ENCODE results near the gene LIME1.

LIME1 gene, protein sequence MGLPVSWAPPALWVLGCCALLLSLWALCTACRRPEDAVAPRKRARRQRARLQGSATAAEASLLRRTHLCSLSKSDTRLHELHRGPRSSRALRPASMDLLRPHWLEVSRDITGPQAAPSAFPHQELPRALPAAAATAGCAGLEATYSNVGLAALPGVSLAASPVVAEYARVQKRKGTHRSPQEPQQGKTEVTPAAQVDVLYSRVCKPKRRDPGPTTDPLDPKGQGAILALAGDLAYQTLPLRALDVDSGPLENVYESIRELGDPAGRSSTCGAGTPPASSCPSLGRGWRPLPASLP

DNA sequence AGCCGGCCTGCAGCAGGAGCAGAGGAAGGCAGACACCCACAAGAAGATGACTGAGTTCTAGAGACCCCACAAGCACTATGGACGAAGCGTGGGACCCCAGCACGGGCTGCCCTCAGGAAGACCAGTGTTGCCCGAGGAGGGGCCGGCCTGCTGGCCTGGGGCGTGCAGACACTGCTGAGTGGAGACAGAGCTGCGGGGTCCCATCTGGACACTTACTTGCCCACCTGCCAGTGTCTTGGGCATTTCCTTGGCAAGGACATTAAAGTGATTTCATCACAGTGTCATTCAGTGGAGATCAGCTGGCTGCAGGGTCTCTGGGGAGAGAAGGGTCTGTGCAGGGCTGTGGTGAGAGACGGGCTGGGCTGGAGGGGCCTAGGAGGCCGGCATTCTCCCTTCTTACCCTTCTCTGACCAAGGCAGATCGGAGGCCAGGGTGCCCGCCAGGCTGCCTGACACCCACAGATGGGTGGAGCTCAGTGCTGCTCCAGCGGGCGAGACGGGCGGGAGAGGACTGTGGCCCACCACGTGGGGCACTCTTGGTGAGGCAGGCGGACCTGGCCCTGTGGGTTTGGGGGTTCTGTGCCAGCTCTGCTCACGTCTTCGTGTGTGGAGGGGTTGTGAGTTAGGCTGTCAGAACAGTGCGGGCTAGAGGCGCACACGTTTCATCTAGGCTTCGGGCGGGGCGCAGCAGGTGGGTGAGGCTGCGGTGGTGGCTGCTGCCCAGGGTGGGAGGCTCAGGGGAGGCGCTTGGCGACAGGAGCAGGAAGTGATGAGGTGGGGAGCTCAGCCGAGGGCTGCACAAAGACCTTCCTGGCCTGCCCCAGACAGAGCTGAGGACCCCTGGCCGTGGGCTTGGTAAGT is at the start of gene LIME1:
Gene LIME1, plus strand, starts transcription at position 806 of the 860 bp plus-strand sequence. CDS start 886 bp downstream, outside the sequence.
- DNase-seq (ENCODE audit: low read depth in 3 of 3), result peak in 1 of 3 experiments; percentile 58

DNA sequence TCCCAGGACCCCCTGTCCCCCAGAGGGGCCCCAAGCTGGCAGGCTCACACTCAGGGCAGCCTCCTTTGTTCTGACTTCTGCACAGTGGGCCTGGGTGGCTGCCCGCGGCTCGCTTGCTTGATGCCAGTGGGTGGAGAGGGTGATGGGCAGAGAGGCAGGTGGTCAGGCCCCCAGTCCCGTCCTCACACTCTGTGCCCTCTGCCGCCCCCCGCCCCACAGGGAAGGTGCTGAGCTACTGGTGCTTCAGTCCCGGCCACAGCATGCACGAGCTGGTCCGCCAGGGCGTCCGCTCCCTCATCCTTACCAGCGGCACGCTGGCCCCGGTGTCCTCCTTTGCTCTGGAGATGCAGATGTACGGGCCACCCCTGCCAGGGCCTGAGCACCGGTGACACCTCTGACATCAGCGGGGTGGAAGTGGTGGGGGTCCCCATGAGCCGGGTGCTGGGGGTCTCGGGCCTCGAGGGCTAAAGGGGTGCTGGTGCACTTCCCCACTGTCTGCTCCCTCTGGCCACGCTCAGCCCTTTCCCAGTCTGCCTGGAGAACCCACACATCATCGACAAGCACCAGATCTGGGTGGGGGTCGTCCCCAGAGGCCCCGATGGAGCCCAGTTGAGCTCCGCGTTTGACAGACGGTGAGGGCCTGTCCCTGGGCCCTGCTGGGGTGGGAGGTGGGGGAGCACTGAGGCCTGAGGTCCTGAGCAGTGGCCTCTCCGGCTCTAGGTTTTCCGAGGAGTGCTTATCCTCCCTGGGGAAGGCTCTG is 48.9 kb upstream of the LIME1 start:
- DNase-seq (ENCODE audit: low read depth in 3 of 3), result no peak

DNA sequence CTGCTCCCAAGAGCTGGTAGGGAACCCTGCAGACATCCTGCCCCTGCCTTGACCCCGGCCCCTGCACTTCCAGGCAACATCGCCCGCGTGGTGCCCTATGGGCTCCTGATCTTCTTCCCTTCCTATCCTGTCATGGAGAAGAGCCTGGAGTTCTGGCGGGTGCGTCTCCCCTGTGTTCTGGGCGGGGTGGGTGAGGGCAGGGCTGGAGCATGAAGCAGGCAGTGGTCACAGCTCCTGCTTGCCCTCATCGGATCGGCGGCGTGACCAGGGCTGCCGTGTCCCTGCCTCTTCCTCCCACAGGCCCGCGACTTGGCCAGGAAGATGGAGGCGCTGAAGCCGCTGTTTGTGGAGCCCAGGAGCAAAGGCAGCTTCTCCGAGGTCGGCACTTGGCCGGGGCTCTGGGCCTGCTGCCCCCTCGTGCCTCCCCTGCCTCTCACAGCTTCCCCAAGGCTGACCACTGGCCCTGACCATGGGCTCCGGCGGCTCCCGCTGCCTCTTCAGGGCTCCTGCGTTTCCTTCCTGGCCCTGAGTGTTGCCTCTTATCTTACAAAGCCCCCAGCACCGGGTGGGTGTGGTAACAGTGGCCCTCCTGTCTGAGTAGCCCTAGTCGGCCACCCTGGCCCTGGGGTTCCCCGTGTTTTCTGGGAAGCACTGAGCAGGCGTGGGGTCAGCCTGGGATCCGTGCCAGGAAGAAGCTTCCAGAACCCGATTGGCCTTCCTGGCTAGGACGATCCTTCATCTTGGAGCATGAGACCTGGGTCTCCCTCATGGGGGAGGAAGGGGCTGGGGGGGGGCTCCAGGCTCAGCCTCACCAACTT is 48.0 kb upstream of the LIME1 start:
- no peak for DNase-seq (ENCODE audit: low read depth in 3 of 3)

DNA sequence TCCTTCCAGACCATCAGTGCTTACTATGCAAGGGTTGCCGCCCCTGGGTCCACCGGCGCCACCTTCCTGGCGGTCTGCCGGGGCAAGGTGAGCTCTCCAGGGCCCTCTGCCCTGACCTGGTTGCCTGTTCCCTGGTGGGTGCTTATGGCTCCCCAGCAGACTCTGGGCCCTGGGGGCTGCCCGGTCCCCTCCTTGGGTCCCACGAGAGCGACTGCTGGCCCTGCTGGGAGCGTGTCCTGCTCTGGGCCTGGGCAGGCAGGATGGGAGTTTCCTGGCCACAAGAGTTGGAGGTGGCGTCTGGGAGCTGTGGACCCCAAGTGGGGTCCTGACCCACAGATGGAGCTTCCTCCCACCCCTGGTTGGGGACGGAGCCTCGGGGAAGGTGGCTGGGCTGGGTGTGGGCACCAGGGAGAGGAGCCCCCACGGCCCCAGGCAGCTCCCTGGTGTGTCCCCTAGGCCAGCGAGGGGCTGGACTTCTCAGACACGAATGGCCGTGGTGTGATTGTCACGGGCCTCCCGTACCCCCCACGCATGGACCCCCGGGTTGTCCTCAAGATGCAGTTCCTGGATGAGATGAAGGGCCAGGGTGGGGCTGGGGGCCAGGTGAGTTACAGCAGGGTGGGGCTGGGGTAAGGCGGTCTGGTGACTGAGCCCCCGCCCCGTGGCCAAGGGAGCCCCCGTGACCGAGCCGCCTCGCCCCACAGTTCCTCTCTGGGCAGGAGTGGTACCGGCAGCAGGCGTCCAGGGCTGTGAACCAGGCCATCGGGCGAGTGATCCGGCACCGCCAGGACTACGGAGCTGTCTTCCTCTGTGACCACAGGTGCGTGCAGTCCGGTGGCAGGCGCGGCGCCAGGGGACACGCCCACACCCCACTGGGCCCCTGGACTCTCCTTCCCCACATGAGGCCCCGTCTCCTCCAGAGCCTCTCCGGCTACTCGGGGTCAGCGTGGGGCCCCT is 47.1 kb upstream of the LIME1 start:
- no peak for DNase-seq (ENCODE audit: low read depth in 3 of 3)

DNA sequence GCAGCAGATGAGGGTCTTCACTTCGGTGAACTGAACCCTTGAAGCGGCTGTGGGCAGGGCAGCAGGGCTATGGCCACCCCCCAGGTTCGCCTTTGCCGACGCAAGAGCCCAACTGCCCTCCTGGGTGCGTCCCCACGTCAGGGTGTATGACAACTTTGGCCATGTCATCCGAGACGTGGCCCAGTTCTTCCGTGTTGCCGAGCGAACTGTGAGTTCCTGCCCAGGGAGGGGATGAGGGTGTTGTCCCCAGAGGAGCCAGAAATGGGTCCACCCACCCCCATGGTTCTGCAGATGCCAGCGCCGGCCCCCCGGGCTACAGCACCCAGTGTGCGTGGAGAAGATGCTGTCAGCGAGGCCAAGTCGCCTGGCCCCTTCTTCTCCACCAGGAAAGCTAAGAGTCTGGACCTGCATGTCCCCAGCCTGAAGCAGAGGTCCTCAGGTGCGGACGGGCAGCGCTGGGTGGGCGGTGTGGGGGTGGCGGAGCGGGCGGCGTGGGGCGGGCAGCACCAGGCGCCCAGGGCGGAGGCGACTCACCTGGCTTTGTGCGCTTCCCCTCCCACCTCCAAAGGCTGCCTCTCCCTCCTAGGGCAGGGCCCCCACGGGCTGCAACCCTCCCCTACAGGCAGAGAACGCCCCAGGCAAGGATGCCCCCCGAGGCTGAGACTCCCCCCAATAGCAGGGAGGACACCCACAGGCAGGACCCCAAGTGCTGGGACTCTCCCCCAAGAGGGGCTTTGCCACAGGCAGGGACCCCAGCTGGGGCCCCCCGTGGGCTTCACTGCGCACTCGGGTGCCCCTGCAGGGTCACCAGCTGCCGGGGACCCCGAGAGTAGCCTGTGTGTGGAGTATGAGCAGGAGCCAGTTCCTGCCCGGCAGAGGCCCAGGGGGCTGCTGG is 46.2 kb upstream of the LIME1 start:
- no peak for DNase-seq (ENCODE audit: low read depth in 3 of 3)

DNA sequence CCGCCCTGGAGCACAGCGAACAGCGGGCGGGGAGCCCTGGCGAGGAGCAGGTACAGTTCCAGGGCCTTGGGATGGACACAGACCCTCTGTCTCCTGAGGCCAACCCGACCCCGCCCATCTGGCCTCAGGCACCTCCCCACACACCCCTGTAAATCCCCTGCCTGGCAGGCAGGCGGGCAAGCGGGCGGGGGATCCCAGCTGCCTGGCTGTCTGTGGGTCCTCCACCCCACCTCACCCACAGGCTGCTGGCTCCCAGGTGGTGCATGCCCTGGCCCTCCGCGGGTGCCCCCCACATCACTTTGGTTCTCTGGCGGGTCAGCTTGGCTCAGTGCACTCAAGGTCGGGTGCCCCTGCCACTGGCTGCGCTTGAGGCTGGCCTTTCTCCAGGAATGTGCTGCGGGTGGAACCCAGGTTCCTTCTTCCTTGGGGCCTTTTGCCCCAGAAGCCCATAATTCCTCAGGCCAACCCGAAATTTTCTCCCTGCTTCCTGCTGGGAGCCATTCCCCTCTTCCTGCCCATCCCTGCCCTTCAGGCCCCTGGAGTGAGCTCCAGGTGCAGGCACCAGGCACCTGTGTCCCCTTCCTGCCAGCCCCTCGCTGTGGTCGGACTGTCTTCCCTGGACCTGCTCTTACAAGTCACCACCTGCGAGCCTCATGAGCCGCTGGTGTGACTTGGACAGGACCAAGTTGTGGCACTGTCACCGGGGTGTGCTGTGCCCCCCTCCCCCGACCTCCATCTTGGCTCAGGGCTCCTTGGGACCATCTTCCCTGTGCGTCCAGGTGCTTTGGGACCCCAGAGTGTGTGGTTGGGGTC is 45.4 kb upstream of the LIME1 start:
- DNase-seq (ENCODE audit: low read depth in 3 of 3), result no peak

DNA sequence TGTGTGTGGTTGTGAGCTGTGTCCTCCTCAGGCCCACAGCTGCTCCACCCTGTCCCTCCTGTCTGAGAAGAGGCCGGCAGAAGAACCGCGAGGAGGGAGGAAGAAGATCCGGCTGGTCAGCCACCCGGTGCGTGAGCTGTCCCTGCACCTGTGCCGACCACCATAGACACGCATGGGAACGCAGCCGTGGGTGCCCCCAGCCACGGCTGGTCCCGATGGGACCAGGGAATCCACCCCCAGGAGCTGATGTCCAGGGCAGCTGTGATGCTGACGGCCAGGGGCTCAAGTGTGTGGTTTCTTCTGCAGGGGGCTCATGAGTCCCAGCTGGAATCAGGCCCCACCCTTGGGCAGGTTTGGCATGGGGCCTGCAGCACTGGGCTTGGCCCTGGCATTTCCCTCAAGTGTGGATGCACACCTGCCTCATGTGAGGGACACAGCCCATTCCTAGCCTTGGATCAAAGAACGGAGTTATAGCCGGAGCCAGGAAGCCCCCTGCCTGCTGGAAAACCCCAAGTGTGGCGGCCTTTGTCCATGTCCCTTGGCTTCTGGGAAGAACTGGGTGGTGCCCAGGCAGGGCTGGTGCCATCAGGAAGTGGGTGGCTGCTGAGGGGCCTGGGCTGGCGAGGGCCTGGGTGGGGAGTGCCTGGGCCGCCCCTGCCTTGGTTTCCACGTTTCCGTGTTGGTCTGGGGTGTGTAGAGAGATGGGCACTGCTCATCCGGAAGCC is 44.6 kb upstream of the LIME1 start:
- DNase-seq (ENCODE audit: low read depth in 3 of 3), result no peak

DNA sequence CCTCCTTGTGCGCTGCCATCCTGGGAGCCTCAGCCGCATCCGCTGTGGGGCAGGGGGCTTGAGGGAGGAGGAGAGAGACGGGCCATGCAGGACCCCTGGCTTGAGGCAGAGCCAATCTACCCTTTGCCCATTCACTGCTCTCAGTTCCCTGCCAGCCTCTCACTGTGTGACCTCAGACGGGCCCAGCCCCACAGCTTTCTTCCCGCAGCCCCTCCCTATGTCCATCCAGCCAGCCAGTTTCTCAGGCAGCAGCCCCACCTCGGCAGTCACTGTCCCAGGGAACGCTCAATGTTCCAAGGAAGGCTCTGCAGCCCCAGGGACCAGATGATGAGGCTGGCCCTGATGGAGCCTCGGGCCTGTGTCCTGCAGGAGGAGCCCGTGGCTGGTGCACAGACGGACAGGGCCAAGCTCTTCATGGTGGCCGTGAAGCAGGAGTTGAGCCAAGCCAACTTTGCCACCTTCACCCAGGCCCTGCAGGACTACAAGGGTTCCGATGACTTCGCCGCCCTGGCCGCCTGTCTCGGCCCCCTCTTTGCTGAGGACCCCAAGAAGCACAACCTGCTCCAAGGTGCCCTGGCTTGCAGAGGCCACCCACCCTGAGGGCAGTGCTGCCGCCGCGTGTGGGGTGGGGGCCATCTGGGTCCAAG is 43.9 kb upstream of the LIME1 start:
- DNase-seq (ENCODE audit: low read depth in 3 of 3), result no peak

DNA sequence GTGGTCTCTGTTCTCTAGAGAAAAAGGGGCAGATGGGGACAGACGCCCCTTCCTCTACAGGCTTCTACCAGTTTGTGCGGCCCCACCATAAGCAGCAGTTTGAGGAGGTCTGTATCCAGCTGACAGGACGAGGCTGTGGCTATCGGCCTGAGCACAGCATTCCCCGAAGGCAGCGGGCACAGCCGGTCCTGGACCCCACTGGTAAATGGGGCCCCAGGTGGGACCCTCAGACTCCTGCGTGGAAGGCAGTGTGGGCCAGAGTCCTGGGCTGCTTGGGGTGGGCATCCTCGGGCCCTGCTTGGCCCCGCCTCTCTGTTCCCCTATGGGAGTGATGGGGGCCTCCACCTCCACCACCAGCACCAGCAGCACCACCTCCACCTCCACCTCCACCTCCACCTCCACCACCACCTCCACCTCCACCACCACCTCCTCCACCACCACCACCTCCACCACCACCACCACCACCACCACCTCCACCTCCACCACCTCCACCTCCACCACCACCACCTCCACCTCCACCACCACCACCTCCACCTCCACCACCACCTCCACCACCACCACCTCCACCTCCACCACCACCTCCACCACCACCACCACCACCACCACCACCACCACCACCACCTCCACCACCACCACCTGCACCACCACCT is 43.3 kb upstream of the LIME1 start:
- no peak for DNase-seq (ENCODE audit: low read depth in 3 of 3)

DNA sequence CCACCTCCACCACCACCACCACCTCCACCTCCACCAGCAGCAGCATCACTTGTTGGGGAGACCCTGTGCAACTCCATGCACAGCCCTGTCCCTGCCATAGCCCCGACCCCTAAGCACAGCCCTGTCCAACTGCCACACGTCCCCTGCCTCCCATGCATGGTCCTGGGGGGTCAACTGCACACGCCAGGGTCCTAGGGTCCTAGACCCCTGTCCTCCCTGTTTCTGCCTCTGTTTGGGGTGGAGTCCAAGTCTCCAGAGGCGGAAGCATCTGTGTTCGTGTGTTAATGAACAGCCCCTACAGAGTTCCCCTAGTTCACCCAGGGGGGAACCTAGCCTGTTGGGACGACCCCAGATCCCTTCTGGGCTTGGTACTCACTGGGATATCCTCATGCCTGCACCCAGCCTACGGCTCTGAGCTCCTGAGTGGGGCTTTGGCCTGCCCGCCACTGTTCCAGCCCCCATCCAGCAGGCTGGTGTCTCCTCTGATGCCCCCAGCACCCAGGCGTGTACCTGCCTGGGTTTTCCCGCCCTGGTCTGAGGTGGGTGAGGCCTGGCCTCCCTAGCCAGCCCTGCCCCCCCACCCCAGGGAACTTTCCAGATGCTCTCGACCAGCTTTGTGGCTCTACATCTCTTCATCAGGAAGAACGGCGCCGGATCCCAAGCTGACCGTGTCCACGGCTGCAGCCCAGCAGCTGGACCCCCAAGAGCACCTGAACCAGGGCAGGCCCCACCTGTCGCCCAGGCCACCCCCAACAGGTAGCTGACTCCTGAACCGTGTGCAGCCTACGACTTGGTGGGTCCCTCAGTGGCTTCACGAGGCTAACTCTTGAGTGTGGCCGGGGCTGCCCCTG is 42.5 kb upstream of the LIME1 start:
- no peak for DNase-seq (ENCODE audit: low read depth in 3 of 3)

DNA sequence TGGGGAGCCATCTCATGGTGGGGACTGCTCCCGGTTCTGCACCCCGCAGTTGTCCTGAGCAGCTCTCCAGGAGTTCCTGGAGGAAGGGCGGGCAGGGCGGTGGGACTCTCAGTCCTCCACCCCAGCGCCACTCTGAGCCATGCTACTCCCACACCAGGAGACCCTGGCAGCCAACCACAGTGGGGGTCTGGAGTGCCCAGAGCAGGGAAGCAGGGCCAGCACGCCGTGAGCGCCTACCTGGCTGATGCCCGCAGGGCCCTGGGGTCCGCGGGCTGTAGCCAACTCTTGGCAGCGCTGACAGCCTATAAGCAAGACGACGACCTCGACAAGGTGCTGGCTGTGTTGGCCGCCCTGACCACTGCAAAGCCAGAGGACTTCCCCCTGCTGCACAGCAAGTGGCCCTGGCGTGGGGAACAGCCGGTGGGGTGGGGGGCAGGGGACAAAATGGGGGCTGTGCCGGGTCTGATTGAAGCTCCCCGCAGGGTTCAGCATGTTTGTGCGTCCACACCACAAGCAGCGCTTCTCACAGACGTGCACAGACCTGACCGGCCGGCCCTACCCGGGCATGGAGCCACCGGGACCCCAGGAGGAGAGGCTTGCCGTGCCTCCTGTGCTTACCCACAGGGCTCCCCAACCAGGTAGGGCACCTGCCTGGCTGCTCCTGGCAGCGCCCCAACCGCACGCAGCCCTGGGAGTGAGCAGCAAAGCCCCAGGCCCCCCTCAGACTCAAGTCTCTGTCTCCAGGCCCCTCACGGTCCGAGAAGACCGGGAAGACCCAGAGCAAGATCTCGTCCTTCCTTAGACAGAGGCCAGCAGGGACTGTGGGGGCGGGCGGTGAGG is 41.7 kb upstream of the LIME1 start:
- DNase-seq (ENCODE audit: low read depth in 3 of 3), result no peak

DNA sequence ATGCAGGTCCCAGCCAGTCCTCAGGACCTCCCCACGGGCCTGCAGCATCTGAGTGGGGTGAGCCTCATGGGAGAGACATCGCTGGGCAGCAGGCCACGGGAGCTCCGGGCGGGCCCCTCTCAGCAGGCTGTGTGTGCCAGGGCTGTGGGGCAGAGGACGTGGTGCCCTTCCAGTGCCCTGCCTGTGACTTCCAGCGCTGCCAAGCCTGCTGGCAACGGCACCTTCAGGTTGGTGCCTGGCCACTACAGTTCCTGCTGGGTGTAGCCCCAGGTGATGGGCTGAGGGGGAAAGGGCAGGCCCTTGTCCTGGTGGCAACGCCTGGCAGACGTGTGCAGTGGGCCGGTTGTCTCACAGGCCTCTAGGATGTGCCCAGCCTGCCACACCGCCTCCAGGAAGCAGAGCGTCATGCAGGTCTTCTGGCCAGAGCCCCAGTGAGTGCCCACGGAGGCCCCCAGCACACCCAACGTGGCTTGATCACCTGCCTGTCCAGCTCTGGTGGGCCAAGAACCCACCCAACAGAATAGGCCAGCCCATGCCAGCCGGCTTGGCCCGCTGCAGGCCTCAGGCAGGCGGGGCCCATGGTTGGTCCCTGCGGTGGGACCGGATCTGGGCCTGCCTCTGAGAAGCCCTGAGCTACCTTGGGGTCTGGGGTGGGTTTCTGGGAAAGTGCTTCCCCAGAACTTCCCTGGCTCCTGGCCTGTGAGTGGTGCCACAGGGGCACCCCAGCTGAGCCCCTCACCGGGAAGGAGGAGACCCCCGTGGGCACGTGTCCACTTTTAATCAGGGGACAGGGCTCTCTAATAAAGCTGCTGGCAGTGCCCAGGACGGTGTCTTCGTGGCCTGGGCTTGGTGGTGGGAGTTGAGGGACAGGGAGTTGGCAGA is 40.8 kb upstream of the LIME1 start:
- no peak for DNase-seq (ENCODE audit: low read depth in 3 of 3)

DNA sequence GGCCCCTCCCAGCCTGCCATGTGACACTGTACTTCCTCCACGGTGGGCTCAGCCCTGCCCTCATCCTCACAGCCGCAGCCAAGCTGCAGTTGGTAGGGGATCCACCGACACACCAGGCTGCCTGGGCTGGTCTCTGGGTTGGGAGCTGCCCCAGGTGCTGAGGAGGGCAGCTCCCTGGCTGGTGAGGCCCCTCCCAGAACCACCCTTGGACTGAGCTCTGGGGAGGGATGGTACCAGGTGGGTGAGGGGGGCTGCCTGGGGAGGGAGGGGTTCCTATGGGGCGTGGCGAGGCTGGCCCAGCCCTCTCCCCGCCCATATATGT is 40.2 kb upstream of the LIME1 start:
- DNase-seq (ENCODE audit: low read depth in 3 of 3), result no peak
